Glomerular endothelial cell (primary cell): ENCODE results near the gene AGR3. TPM values are rescaled to one million over a fixed set of nuclear protein-coding genes. Genes with fewer than 3 reads are reported as not detected.

Source experiments
- DNase-seq: peaks from one replicate; pipeline ENCODE4 v3.0.0-alpha.2; 2011; ENCODE audit warnings: low read depth, low spot score; ENCODE audit errors: extremely low read depth
- total RNA-seq: library from RNA; depleted of rRNA; stranded (reverse); fragments of >200 nt; gene quantifications from 2 replicates; pipeline ENCODE4 v1.2.3, GENCODE V29; 2015

Gene AGR3
- total RNA-seq, 1 donor from 2014 or later = not detected

- DNase-seq = no peak
Measured at GRCh38 chr7:16838386-16838785, 43.4 kb downstream of the AGR3 start.

- DNase-seq = no peak
Measured at GRCh38 chr7:16836481-16836880, 45.3 kb downstream of the AGR3 start.

- no peak for DNase-seq
Measured at GRCh38 chr7:16833373-16833772, 48.4 kb downstream of the AGR3 start.

- no peak for DNase-seq
Measured at GRCh38 chr7:16826060-16826459, 55.7 kb downstream of the AGR3 start.

GRCh38 chr7:16822029-16822428 lies 59.8 kb downstream of the AGR3 start:
- no peak for DNase-seq

GRCh38 chr7:16818732-16819131 lies 63.1 kb downstream of the AGR3 start:
- no peak for DNase-seq

GRCh38 chr7:16817536-16817935 lies 64.2 kb downstream of the AGR3 start:
- DNase-seq = no peak

- no peak for DNase-seq
Measured at GRCh38 chr7:16816824-16817223, 65.0 kb downstream of the AGR3 start.

GRCh38 chr7:16815001-16815400 lies 66.8 kb downstream of the AGR3 start:
- DNase-seq = no peak

GRCh38 chr7:16813232-16813616 lies 68.6 kb downstream of the AGR3 start:
- DNase-seq = no peak

- DNase-seq = no peak
Measured at GRCh38 chr7:16812542-16813231, 69.1 kb downstream of the AGR3 start.

GRCh38 chr7:16811551-16811950 lies 70.2 kb downstream of the AGR3 start:
- peak; percentile 31 for DNase-seq

- no peak for DNase-seq
Measured at GRCh38 chr7:16810573-16810972, 71.2 kb downstream of the AGR3 start.

- no peak for DNase-seq
Measured at GRCh38 chr7:16810112-16810511, 71.7 kb downstream of the AGR3 start.

Other genes with a start within 250 kb of the AGR3 start
- 7.8 and 9.2 TPM in 2 replicates for gene ANKMY2, start 236.2 kb downstream of the AGR3 start, total RNA-seq
- 98.5 and 115 TPM in 2 replicates for gene BZW2, start 235.8 kb downstream of the AGR3 start, total RNA-seq
- 27.9 and 37.5 TPM in 2 replicates for gene TSPAN13, start 128.2 kb downstream of the AGR3 start, total RNA-seq
- gene AGR2, start 77.0 kb downstream of the AGR3 start, total RNA-seq = not detected in 2 replicates